IPS-15b (cell line): ENCODE results near the gene CD22.

Experiments used
- H3K27me3 ChIP-seq: one replicate; pipeline ENCODE4 v1.6.1; 2013; ENCODE audit warnings: low read length; ENCODE audit not compliant: control insufficient read depth, insufficient read depth
- H3K36me3 ChIP-seq: one replicate; pipeline ENCODE4 v1.6.1; 2013; ENCODE audit warnings: low read length; ENCODE audit not compliant: control insufficient read depth, insufficient read depth
- H3K4me1 ChIP-seq: one replicate; pipeline ENCODE4 v1.6.1; 2013; ENCODE audit warnings: mild to moderate bottlenecking, low read length; ENCODE audit not compliant: control insufficient read depth, insufficient read depth
- H3K4me3 ChIP-seq: one replicate; pipeline ENCODE4 v1.5.1; 2013; ENCODE audit warnings: low read depth, low read length
- H3K9ac ChIP-seq: one replicate; pipeline ENCODE4 v1.6.1; 2013; ENCODE audit warnings: low read depth, mild to moderate bottlenecking, low read length
- H3K9me3 ChIP-seq: one replicate; pipeline ENCODE4 v1.6.1; 2013; ENCODE audit warnings: mild to moderate bottlenecking, low read length; ENCODE audit not compliant: control insufficient read depth, insufficient read depth

Gene CD22

GRCh38 chr19:35337097-35337983 lies 8.4 kb downstream of the CD22 start:
- Histone ChIP-seq H3K36me3 (no peaks in the 10 kb centered on the region), H3K4me3 (no peak overlapping the region), H3K4me1 (no peaks in the 10 kb centered on the region), H3K9ac (no peak overlapping the region), H3K9me3 (no peaks in the 10 kb centered on the region), H3K27me3 (no peaks in the 10 kb centered on the region)

DNA sequence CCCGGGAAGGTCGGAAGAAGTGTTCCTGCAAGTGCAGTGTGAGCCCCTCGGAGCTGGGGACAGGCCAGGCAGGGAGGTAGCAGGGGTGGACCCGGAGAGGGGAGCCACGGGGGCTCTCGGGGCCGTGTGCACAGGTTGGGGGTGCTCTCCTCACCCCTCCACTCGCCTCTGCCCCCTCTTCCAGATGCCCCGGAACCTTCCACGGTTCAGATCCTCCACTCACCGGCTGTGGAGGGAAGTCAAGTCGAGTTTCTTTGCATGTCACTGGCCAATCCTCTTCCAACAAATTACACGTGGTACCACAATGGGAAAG lies 9.0 kb downstream of the CD22 start:
- H3K36me3 ChIP-seq: no peaks in the 10 kb centered on the region

DNA sequence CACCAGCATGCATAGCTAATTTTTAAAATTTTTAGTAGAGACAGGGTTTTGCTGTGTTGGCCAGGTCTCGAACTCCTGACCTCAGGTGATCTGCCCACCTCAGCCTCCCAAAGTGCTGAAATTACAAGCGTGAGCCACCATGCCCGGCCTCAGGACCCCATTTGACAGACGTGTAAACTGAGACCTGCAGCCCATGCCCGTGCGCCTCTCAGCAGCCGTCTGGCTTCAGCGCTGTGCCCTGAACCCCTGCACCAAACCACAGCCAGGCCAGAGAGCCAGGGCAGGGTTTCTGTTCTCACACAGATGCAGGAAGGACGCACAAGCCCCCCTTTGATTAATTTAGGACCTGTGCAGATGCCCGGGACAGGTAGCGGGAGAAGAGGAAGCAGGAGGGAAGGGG lies 11.4 kb downstream of the CD22 start:
- Histone ChIP-seq H3K4me3 (no peak overlapping the region), H3K4me1 (no peaks in the 10 kb centered on the region), H3K27me3 (no peaks in the 10 kb centered on the region), H3K9me3 (no peaks in the 10 kb centered on the region), H3K36me3 (no peaks in the 10 kb centered on the region), H3K9ac (no peak overlapping the region)

More for the DNA sequence above, 9.0 kb downstream of the CD22 start:
- no peaks in the 10 kb centered on the region for H3K4me1 ChIP-seq
- no peaks in the 10 kb centered on the region for H3K9me3 ChIP-seq
- no peak overlapping the region for H3K9ac ChIP-seq
- no peak overlapping the region for H3K4me3 ChIP-seq
- H3K27me3 ChIP-seq: no peaks in the 10 kb centered on the region

- Histone ChIP-seq H3K9me3 (no peaks in the 10 kb centered on the region), H3K9ac (no peak overlapping the region), H3K27me3 (no peaks in the 10 kb centered on the region), H3K4me1 (no peaks in the 10 kb centered on the region), H3K36me3 (no peaks in the 10 kb centered on the region), H3K4me3 (no peak overlapping the region)
These were observed 12.0 kb downstream of the CD22 start for GRCh38 chr19:35341006-35341405.

- Histone ChIP-seq H3K9ac (no peak overlapping the region), H3K27me3 (no peaks in the 10 kb centered on the region), H3K36me3 (no peaks in the 10 kb centered on the region), H3K9me3 (no peaks in the 10 kb centered on the region), H3K4me1 (no peaks in the 10 kb centered on the region), H3K4me3 (no peak overlapping the region)
These were observed 12.7 kb downstream of the CD22 start for GRCh38 chr19:35341565-35342225.

- no peak overlapping the region for H3K9ac ChIP-seq
- H3K36me3 ChIP-seq: no peaks in the 10 kb centered on the region
- H3K4me1 ChIP-seq: no peaks in the 10 kb centered on the region
- H3K9me3 ChIP-seq: no peaks in the 10 kb centered on the region
- no peaks in the 10 kb centered on the region for H3K27me3 ChIP-seq
- no peak overlapping the region for H3K4me3 ChIP-seq
These were observed 13.4 kb downstream of the CD22 start for GRCh38 chr19:35342430-35342829.

DNA sequence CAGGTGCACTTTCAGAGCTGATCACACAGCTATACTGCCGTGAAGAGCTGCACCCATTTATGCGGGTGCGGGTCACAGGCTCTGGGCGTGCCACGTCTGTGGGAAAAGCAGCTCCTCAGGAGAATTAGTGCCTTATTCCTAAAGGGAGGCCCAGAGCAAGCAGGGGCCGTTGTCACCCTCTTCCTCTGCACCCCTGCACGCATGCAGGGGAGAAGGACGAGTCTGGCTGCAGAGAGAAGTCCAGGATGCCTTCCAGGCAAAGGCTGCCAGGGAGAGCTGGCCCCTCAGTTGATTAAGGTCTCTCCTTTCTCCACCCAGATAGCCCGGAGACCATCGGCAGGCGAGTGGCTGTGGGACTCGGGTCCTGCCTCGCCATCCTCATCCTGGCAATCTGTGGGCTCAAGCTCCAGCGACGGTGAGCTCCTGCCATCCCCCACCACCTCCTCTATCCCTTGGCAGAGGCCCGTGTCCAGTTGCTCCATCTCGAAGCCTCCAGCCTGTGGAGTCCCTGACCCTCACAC lies 15.6 kb downstream of the CD22 start:
- H3K4me1 ChIP-seq: no peaks in the 10 kb centered on the region
- no peaks in the 10 kb centered on the region for H3K36me3 ChIP-seq
- no peak overlapping the region for H3K9ac ChIP-seq
- no peaks in the 10 kb centered on the region for H3K27me3 ChIP-seq
- no peak overlapping the region for H3K4me3 ChIP-seq
- no peaks in the 10 kb centered on the region for H3K9me3 ChIP-seq

DNA sequence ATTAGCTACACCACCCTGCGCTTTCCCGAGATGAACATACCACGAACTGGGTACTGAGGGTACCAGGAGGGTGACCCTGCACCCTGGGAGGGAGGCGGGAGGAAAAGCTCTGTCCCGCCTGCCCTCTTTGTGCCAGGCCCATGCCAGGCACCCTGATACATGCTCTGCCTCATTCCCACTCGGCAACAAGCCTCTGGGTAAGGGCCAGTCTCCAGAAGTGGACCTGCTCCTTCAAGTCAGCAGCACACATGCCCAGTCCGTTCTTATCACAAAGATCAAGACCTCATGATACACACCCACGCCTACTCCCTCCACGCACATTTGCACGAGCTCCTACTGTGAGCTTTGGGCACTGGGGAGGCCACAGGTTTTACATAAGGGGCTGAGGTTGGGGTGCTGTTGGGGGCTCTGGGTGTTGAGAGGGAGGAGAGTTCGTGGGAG lies 16.7 kb downstream of the CD22 start:
- H3K27me3 ChIP-seq: no peaks in the 10 kb centered on the region
- no peaks in the 10 kb centered on the region for H3K4me1 ChIP-seq
- no peaks in the 10 kb centered on the region for H3K9me3 ChIP-seq
- H3K9ac ChIP-seq: no peak overlapping the region
- no peaks in the 10 kb centered on the region for H3K36me3 ChIP-seq
- H3K4me3 ChIP-seq: no peak overlapping the region

- Histone ChIP-seq H3K27me3 (no peaks in the 10 kb centered on the region), H3K36me3 (no peaks in the 10 kb centered on the region), H3K4me1 (no peaks in the 10 kb centered on the region), H3K9me3 (no peaks in the 10 kb centered on the region), H3K4me3 (no peak overlapping the region), H3K9ac (no peak overlapping the region)
These were observed 17.4 kb downstream of the CD22 start for GRCh38 chr19:35346193-35347052.

DNA sequence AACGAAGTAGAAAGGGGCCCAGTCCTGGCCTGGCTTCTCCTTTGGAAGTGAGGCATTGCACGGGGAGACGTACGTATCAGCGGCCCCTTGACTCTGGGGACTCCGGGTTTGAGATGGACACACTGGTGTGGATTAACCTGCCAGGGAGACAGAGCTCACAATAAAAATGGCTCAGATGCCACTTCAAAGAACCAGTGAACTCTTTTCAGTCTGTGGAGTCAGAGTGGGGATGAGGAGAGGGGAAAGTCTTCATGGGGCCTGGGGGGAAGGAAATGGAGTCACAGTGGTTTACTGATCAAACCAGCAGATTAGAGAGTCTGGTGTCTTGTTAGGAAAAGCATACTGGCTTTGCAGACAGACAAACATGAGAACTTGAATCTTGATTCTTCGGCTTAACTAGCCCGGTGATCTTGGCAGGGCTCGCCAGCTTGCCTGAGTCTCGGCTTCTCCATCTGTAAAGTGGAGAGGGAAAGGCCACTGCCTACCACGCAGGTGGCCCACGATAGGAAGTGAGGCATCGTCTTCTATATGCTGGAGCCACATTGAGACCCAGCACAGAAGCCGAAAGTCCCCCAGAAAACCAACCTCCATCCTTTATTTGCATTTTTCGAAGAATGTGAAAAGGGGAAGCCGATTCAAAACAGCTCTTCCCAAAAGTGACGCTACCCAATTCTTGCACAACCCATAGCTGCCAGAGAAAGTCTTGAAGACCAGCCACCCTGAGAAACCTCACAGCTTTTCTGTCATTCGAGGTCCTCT lies 18.4 kb downstream of the CD22 start, which contains the start of gene FFAR1:
Gene FFAR1, plus strand, starts transcription at position 732 of the 759 bp plus-strand sequence. CDS start 3,650 bp downstream, outside the sequence.
- Histone ChIP-seq H3K9ac (peak within 1 kb of the TSS; percentile 26), H3K4me1 (no peaks in the 10 kb centered on the region), H3K27me3 (no peaks in the 10 kb centered on the region), H3K4me3 (no peak within 1 kb of the TSS), H3K36me3 (no peaks in the 10 kb centered on the region), H3K9me3 (no peaks in the 10 kb centered on the region)

- Histone ChIP-seq H3K4me3 (no peak overlapping the region), H3K9me3 (no peaks in the 10 kb centered on the region), H3K27me3 (no peaks in the 10 kb centered on the region), H3K9ac (no peak overlapping the region), H3K4me1 (no peaks in the 10 kb centered on the region), H3K36me3 (no peaks in the 10 kb centered on the region)
These were observed 18.9 kb downstream of the CD22 start for GRCh38 chr19:35347930-35348298.
